HG03442 (cell line): ENCODE results near the gene WDR70.
"Not testable (repeated sequence)": the region's sequence is repeated elsewhere in the genome, so short reads cannot be mapped to it uniquely, and the experiment has no call there.

ENCODE experiments used
- ATAC-seq: cut with Tn5 transposase; IDR thresholded peaks from one replicate; pipeline ENCODE4 v1.9.1; 2021; ENCODE audit warnings: mild to moderate bottlenecking, moderate library complexity; ENCODE audit not compliant: unreplicated experiment

Gene WDR70

GRCh38 chr5:37453252-37453651 is 74.1 kb downstream of the WDR70 start:
- ATAC-seq, result not testable (repeated sequence)

GRCh38 chr5:37454402-37455055 is 75.4 kb downstream of the WDR70 start:
- not testable (repeated sequence) for ATAC-seq

GRCh38 chr5:37463191-37464051 is 84.3 kb downstream of the WDR70 start:
- not testable (repeated sequence) for ATAC-seq

- ATAC-seq, result not testable (repeated sequence)
Observed at GRCh38 chr5:37464581-37464980, 85.5 kb downstream of the WDR70 start.

GRCh38 chr5:37469383-37469782 is 90.3 kb downstream of the WDR70 start:
- not testable (repeated sequence) for ATAC-seq

- no peak for ATAC-seq
Observed at GRCh38 chr5:37471666-37472197, 92.6 kb downstream of the WDR70 start.

- ATAC-seq, result no peak
Observed at GRCh38 chr5:37477426-37477825, 98.3 kb downstream of the WDR70 start.

- ATAC-seq, result no peak
Observed at GRCh38 chr5:37478121-37478894, 99.2 kb downstream of the WDR70 start.

GRCh38 chr5:37481395-37481794 is 102.3 kb downstream of the WDR70 start:
- ATAC-seq, result not testable (repeated sequence)

- no peak for ATAC-seq
Observed at GRCh38 chr5:37490120-37490810, 111.1 kb downstream of the WDR70 start.

GRCh38 chr5:37490931-37491330 is 111.8 kb downstream of the WDR70 start:
- no peak for ATAC-seq

- no peak for ATAC-seq
Observed at GRCh38 chr5:37492778-37493555, 113.8 kb downstream of the WDR70 start.

GRCh38 chr5:37494756-37495155 is 115.6 kb downstream of the WDR70 start:
- no peak for ATAC-seq

GRCh38 chr5:37495210-37495609 is 116.1 kb downstream of the WDR70 start:
- no peak for ATAC-seq

- ATAC-seq, result no peak
Observed at GRCh38 chr5:37495668-37496347, 116.7 kb downstream of the WDR70 start.

GRCh38 chr5:37496902-37497445 is 117.9 kb downstream of the WDR70 start:
- ATAC-seq, result no peak

GRCh38 chr5:37501152-37501551 is 122.0 kb downstream of the WDR70 start:
- no peak for ATAC-seq

- ATAC-seq, result no peak
Observed at GRCh38 chr5:37506241-37506640, 127.1 kb downstream of the WDR70 start.

- no peak for ATAC-seq
Observed at GRCh38 chr5:37506722-37507121, 127.6 kb downstream of the WDR70 start.
